ENCODE data around the gene FARS2. TPM values are rescaled to one million over a fixed set of nuclear protein-coding genes. Genes with fewer than 3 reads are reported as not detected.

FARS2 gene
- polyA plus RNA-seq, 3 donors = 12.2 to 21.6 (median 17.7) TPM

- Histone ChIP-seq H3K79me2 (ENCODE audit: insufficient read depth, low read length) (no peaks in the 10 kb centered on the region), H3K27ac (ENCODE audit: low read depth in 1 of 2, low read length in 2 of 2) (peak overlapping the region; percentile 31 to 63), H3K4me3 (replicated peaks in 1 of 3; ENCODE audit: low read depth in 2 of 3, low read length in 3 of 3) (peak overlapping the region in 1 of 3 experiments; percentile 41), H3K36me3 (replicated peaks in 1 of 2; ENCODE audit: control insufficient read depth in 1 of 2, insufficient read depth in 2 of 2, low read length in 2 of 2) (peaks cover 0 to 9% of the 10 kb centered on the region in 2 donors), H3K27me3 (ENCODE audit: control insufficient read depth in 2 of 2, insufficient read depth in 2 of 2, low read length in 2 of 2) (no peaks in the 10 kb centered on the region), H3K9me3 (replicated peaks in 1 of 2; ENCODE audit: control insufficient read depth in 1 of 2, insufficient read depth in 1 of 2, low read length in 2 of 2) (no peaks in the 10 kb centered on the region), H3K4me1 (ENCODE audit: control insufficient read depth in 1 of 2, insufficient read depth in 2 of 2, low read length in 2 of 2) (peaks cover 12 to 17% of the 10 kb centered on the region in 2 donors), H4K20me1 (ENCODE audit: insufficient read depth, low read length) (no peaks in the 10 kb centered on the region), H2AFZ (ENCODE audit: insufficient read depth, low read depth, low read length, poor library complexity, severe bottlenecking) (peak overlapping the region; percentile 32), H3K4me2 (replicated peaks; ENCODE audit: extremely low read depth, low read length, poor library complexity, severe bottlenecking) (peak overlapping the region; percentile 57), H3K9ac (ENCODE audit: insufficient read depth, low read length, poor library complexity, severe bottlenecking) (no peak overlapping the region)
- 54% methylated on average over 4 of the region's 6 CpGs for WGBS (ENCODE audit: insufficient coverage)
- H3K9me3 Mint-ChIP-seq = no peaks in the 10 kb centered on the region
- peak overlapping the region; percentile 25 to 85 (median 72) for H3K27ac Mint-ChIP-seq
- H3K36me3 Mint-ChIP-seq = peaks cover 0 to 7% of the 10 kb centered on the region in 2 donors
- peak; percentile 42 to 63 (median 44) for DNase-seq
- intact Hi-C loops (cut with micrococcal nuclease) = no loop called here
- peaks cover 0 to 2% (median 0%) of the 10 kb centered on the region in 3 donors for H3K27me3 Mint-ChIP-seq (ENCODE audit: low read depth in 3 of 3)
- TF ChIP-seq, protein P1, sequence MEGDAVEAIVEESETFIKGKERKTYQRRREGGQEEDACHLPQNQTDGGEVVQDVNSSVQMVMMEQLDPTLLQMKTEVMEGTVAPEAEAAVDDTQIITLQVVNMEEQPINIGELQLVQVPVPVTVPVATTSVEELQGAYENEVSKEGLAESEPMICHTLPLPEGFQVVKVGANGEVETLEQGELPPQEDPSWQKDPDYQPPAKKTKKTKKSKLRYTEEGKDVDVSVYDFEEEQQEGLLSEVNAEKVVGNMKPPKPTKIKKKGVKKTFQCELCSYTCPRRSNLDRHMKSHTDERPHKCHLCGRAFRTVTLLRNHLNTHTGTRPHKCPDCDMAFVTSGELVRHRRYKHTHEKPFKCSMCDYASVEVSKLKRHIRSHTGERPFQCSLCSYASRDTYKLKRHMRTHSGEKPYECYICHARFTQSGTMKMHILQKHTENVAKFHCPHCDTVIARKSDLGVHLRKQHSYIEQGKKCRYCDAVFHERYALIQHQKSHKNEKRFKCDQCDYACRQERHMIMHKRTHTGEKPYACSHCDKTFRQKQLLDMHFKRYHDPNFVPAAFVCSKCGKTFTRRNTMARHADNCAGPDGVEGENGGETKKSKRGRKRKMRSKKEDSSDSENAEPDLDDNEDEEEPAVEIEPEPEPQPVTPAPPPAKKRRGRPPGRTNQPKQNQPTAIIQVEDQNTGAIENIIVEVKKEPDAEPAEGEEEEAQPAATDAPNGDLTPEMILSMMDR (IDR thresholded peaks at IDR 0.05) = no peak
- H3K4me1 Mint-ChIP-seq = peaks cover 22% of the 10 kb centered on the region
- H3K4me3 Mint-ChIP-seq = peak overlapping the region; percentile 52 to 79
These were observed 26.4 kb upstream of the FARS2 start for GRCh38 chr6:5234874-5235273.

- Histone ChIP-seq H3K9ac (ENCODE audit: insufficient read depth, low read length, poor library complexity, severe bottlenecking) (no peak overlapping the region), H3K27me3 (ENCODE audit: control insufficient read depth in 2 of 2, insufficient read depth in 2 of 2, low read length in 2 of 2) (no peaks in the 10 kb centered on the region), H2AFZ (ENCODE audit: insufficient read depth, low read depth, low read length, poor library complexity, severe bottlenecking) (no peak overlapping the region), H3K27ac (ENCODE audit: low read depth in 1 of 2, low read length in 2 of 2) (no peak overlapping the region), H4K20me1 (ENCODE audit: insufficient read depth, low read length) (no peaks in the 10 kb centered on the region), H3K4me2 (replicated peaks; ENCODE audit: extremely low read depth, low read length, poor library complexity, severe bottlenecking) (no peak overlapping the region), H3K9me3 (replicated peaks in 1 of 2; ENCODE audit: control insufficient read depth in 1 of 2, insufficient read depth in 1 of 2, low read length in 2 of 2) (no peaks in the 10 kb centered on the region), H3K4me1 (ENCODE audit: control insufficient read depth in 1 of 2, insufficient read depth in 2 of 2, low read length in 2 of 2) (peaks cover 6 to 11% of the 10 kb centered on the region in 2 donors), H3K36me3 (replicated peaks in 1 of 2; ENCODE audit: control insufficient read depth in 1 of 2, insufficient read depth in 2 of 2, low read length in 2 of 2) (peaks cover 0 to 16% of the 10 kb centered on the region in 2 donors), H3K4me3 (replicated peaks in 1 of 3; ENCODE audit: low read depth in 2 of 3, low read length in 3 of 3) (no peak overlapping the region), H3K79me2 (ENCODE audit: insufficient read depth, low read length) (no peaks in the 10 kb centered on the region)
- DNase-seq = no peak
- no CpG with 5 or more reads among the region's 2 CpGs for WGBS (ENCODE audit: insufficient coverage)
- peaks cover 0 to 2% (median 0%) of the 10 kb centered on the region in 3 donors for H3K27me3 Mint-ChIP-seq (ENCODE audit: low read depth in 3 of 3)
- peak overlapping the region in 1 of 7 donors; percentile 27 for H3K27ac Mint-ChIP-seq
- no peaks in the 10 kb centered on the region for H3K9me3 Mint-ChIP-seq
- peaks cover 15% of the 10 kb centered on the region for H3K4me1 Mint-ChIP-seq
- TF ChIP-seq, protein P1 (IDR thresholded peaks at IDR 0.05) = no peak
- intact Hi-C loops (cut with micrococcal nuclease) = no loop called here
- H3K4me3 Mint-ChIP-seq = no peak overlapping the region
- H3K36me3 Mint-ChIP-seq = peaks cover 4 to 7% of the 10 kb centered on the region in 2 donors
These were observed 25.5 kb upstream of the FARS2 start for GRCh38 chr6:5235830-5236229.

Measured in CD14-positive monocyte (primary cell).